ENCODE results near the gene NDFIP2.

GRCh38 chr13:79434556-79434955 is 46.4 kb upstream of the NDFIP2 start:
- TF ChIP-seq POLR2A (IDR thresholded peaks at IDR 0.05) (no peak), CTCF (IDR thresholded peaks at IDR 0.05) (no peak), EP300 (IDR thresholded peaks at IDR 0.05) (no peak)
